GM19468 (cell line): ENCODE data around the gene PCDH9.
"Not testable (repeated sequence)": the region's sequence is repeated elsewhere in the genome, so short reads cannot be mapped to it uniquely, and the experiment has no call there.

Source experiments
- ATAC-seq: cut with Tn5 transposase; IDR thresholded peaks from one replicate; pipeline ENCODE4 v1.9.1; 2021; ENCODE audit warnings: mild to moderate bottlenecking, moderate library complexity, moderate number of reproducible peaks; ENCODE audit not compliant: unreplicated experiment; ENCODE audit errors: extremely low read depth

Gene PCDH9

GRCh38 chr13:66640231-66640630, 589.9 kb downstream of the PCDH9 start:
- ATAC-seq = no peak

- no peak for ATAC-seq
Observed at GRCh38 chr13:66639044-66639443, 591.1 kb downstream of the PCDH9 start.

GRCh38 chr13:66635526-66635925, 594.6 kb downstream of the PCDH9 start:
- ATAC-seq = no peak

- ATAC-seq = no peak
Observed at GRCh38 chr13:66634384-66634783, 595.8 kb downstream of the PCDH9 start.

- no peak for ATAC-seq
Observed at GRCh38 chr13:66627512-66627911, 602.6 kb downstream of the PCDH9 start.

GRCh38 chr13:66624302-66624701, 605.8 kb downstream of the PCDH9 start:
- no peak for ATAC-seq

GRCh38 chr13:66623129-66623820, 606.9 kb downstream of the PCDH9 start:
- no peak for ATAC-seq

- not testable (repeated sequence) for ATAC-seq
Observed at GRCh38 chr13:66621906-66622447, 608.2 kb downstream of the PCDH9 start.

GRCh38 chr13:66618702-66619101, 611.4 kb downstream of the PCDH9 start:
- no peak for ATAC-seq

- ATAC-seq = no peak
Observed at GRCh38 chr13:66617786-66618185, 612.4 kb downstream of the PCDH9 start.

GRCh38 chr13:66612983-66613382, 617.2 kb downstream of the PCDH9 start:
- no peak for ATAC-seq

GRCh38 chr13:66586489-66586888, 643.6 kb downstream of the PCDH9 start:
- no peak for ATAC-seq

GRCh38 chr13:66585669-66586203, 644.4 kb downstream of the PCDH9 start:
- no peak for ATAC-seq

- no peak for ATAC-seq
Observed at GRCh38 chr13:66581675-66582074, 648.5 kb downstream of the PCDH9 start.

GRCh38 chr13:66578305-66578704, 651.8 kb downstream of the PCDH9 start:
- ATAC-seq = no peak

- ATAC-seq = no peak
Observed at GRCh38 chr13:66577358-66577757, 652.8 kb downstream of the PCDH9 start.

GRCh38 chr13:66576381-66576780, 653.8 kb downstream of the PCDH9 start:
- ATAC-seq = no peak

GRCh38 chr13:66574606-66575005, 655.5 kb downstream of the PCDH9 start:
- no peak for ATAC-seq

GRCh38 chr13:66567899-66568612, 662.1 kb downstream of the PCDH9 start:
- ATAC-seq = no peak

GRCh38 chr13:66565279-66565678, 664.9 kb downstream of the PCDH9 start:
- no peak for ATAC-seq

GRCh38 chr13:66563076-66563475, 667.1 kb downstream of the PCDH9 start:
- no peak for ATAC-seq
